Natural killer cell (primary cell): ENCODE measurements around the gene INAFM2. TPM values are rescaled to one million over a fixed set of nuclear protein-coding genes. Genes with fewer than 3 reads are reported as not detected.
A peak's percentile ranks its signal among the peaks of the same experiment; 100 is the strongest.

Source experiments
- ATAC-seq, 3 donors: fragments of 150-1000 bp in 2 of 3; fragments of 200-7000 bp in 1 of 3; cut with Tn5 transposase; 1 replicate in 1 of 3; 2 replicates in 2 of 3; pipeline ENCODE4 v1.10.0; 2021; ENCODE audit warnings: mild to moderate bottlenecking in 2 of 3, moderate library complexity in 2 of 3
- DNase-seq, 2 donors: peaks; one replicate each; pipeline versions ENCODE4 v3.0.0 to v3.0.0-alpha.2; 2013 to 2021; ENCODE audit warnings: mixed read lengths in 1 of 2
- H3K27ac ChIP-seq: one replicate; pipeline ENCODE4 v1.5.1; 2013; ENCODE audit warnings: mild to moderate bottlenecking, low read length
- H3K27me3 ChIP-seq: one replicate; pipeline ENCODE4 v1.6.1; 2013; ENCODE audit warnings: low read length; ENCODE audit not compliant: control insufficient read depth, insufficient read depth
- H3K36me3 ChIP-seq: one replicate; pipeline ENCODE4 v1.6.1; 2013; ENCODE audit warnings: low read length; ENCODE audit not compliant: control insufficient read depth, insufficient read depth
- H3K4me1 ChIP-seq: one replicate; pipeline ENCODE4 v1.6.1; 2013; ENCODE audit warnings: low read length; ENCODE audit not compliant: control insufficient read depth, insufficient read depth
- H3K4me3 ChIP-seq: one replicate; pipeline ENCODE4 v1.5.1; 2013; ENCODE audit warnings: low read length
- H3K9me3 ChIP-seq: one replicate; pipeline ENCODE4 v1.6.1; 2013; ENCODE audit warnings: low read length; ENCODE audit not compliant: control insufficient read depth, insufficient read depth
- H3K27ac Mint-ChIP-seq, 2 donors: one replicate each; pipeline ENCODE4 v1.8.0; 2022; ENCODE audit warnings: mild to moderate bottlenecking in 2 of 2, mixed read lengths in 2 of 2, moderate library complexity in 1 of 2
- H3K27me3 Mint-ChIP-seq, 2 donors: one replicate each; pipeline ENCODE4 v1.8.0; 2022; ENCODE audit warnings: low read depth in 2 of 2, mixed read lengths in 2 of 2
- H3K36me3 Mint-ChIP-seq: one replicate; pipeline ENCODE4 v1.8.0; 2022; ENCODE audit warnings: mixed read lengths
- H3K4me1 Mint-ChIP-seq, 2 donors: one replicate each; pipeline ENCODE4 v1.8.0; 2022; ENCODE audit warnings: mixed read lengths in 2 of 2
- H3K4me3 Mint-ChIP-seq: one replicate; pipeline ENCODE4 v1.8.0; 2022; ENCODE audit warnings: mild to moderate bottlenecking, moderate library complexity, mixed read lengths
- H3K9me3 Mint-ChIP-seq, 2 donors: one replicate each; pipeline ENCODE4 v1.8.0; 2022; ENCODE audit warnings: mixed read lengths in 2 of 2
- WGBS: methylation state at CpG from one replicate; pipeline ENCODE4 v1.1.7; 2013; ENCODE audit warnings: missing lambda C conversion rate; ENCODE audit not compliant: insufficient coverage; 5-methylcytosine and 5-hydroxymethylcytosine counted together
- intact Hi-C: fragments of 100-400 bp; cut with micrococcal nuclease; formaldehyde crosslinking; loops from one replicate; pipeline ENCODE4 v1.14.2; 2022
- total RNA-seq, 4 donors: library from RNA; stranded (reverse); fragments of 120-200 nt in 1 of 4; gene quantifications; one replicate each; pipeline versions ENCODE4 v1.2.3 to v1.2.4, GENCODE V29; 2013 to 2022
- TF ChIP-seq, protein P1 (sequence below): fragments of 200-600 bp; IDR thresholded peaks from one replicate; pipeline ENCODE4 v1.8.0; 2022; ENCODE audit warnings: antibody characterized with exemption

Gene INAFM2
- total RNA-seq, 3 donors from 2014 or later (not counting 1 experiment from before 2014, with no cell fraction given): 14.0 to 21.7 (median 15.1) TPM

DNA sequence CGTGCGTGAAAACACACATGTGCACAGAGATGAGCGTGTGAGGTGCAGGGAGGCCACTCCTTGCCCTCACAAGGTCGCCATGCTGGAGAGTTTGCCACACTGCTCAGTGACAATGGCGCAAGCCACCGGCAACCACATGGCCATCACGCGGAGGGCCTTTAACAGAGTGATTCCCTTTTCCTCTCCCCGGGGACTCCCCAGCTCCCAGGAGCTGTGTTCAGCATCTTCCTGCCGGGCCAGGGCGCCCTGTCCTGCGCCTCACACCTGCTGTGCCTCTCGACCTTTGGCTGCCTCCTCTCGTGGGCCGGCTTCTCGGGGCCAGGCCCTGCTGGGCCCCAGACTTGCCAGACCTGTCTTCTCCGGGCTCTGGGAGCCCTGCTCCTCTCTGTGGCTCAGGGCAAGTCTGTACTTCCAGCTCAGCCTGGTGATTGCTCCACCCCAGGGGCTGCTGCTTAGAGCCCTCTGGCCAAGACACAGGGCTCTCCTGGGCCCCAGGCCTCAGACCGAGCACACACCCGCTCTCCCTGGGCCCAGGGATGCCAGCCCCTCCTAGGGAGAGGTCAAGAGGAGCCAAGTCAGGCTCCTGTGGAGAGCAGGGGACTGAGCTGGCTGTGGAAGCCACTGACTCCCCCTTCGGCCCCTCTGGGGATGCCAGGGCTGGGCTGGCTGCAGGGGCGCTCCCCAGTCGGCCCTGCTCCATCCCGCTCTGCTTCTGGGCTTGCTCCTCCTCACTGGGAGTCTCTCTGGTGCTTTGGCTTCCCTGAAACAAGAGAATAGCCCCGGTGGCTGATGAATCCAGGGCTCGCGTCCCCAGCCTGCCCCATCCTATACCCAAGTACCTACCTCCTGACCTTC is 11.7 kb downstream of the INAFM2 start:
- H3K9me3 Mint-ChIP-seq: no peaks in the 10 kb centered on the region
- H3K27me3 Mint-ChIP-seq: peaks cover 0 to 2% of the 10 kb centered on the region in 2 donors
- H3K9me3 ChIP-seq: no peaks in the 10 kb centered on the region
- TF ChIP-seq, protein P1, sequence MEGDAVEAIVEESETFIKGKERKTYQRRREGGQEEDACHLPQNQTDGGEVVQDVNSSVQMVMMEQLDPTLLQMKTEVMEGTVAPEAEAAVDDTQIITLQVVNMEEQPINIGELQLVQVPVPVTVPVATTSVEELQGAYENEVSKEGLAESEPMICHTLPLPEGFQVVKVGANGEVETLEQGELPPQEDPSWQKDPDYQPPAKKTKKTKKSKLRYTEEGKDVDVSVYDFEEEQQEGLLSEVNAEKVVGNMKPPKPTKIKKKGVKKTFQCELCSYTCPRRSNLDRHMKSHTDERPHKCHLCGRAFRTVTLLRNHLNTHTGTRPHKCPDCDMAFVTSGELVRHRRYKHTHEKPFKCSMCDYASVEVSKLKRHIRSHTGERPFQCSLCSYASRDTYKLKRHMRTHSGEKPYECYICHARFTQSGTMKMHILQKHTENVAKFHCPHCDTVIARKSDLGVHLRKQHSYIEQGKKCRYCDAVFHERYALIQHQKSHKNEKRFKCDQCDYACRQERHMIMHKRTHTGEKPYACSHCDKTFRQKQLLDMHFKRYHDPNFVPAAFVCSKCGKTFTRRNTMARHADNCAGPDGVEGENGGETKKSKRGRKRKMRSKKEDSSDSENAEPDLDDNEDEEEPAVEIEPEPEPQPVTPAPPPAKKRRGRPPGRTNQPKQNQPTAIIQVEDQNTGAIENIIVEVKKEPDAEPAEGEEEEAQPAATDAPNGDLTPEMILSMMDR: no peak
- WGBS: 85% methylated on average over 26 of the region's 26 CpGs
- no peaks in the 10 kb centered on the region for H3K36me3 Mint-ChIP-seq
- no peak overlapping the region for H3K4me3 ChIP-seq
- no peaks in the 10 kb centered on the region for H3K27me3 ChIP-seq
- no peak for ATAC-seq
- H3K27ac ChIP-seq: no peak overlapping the region
- H3K4me1 Mint-ChIP-seq: peaks cover 0 to 24% of the 10 kb centered on the region in 2 donors
- intact Hi-C loops: loop anchor here (10.0 kb wide), 1 partner anchor 120 kb away; no protein-coding TSS in a partner anchor
- no peak overlapping the region for H3K27ac Mint-ChIP-seq
- no peak overlapping the region for H3K4me3 Mint-ChIP-seq
- DNase-seq: no peak
- H3K36me3 ChIP-seq: no peaks in the 10 kb centered on the region
- peaks cover 49% of the 10 kb centered on the region for H3K4me1 ChIP-seq

- Histone ChIP-seq H3K27ac (no peak overlapping the region), H3K36me3 (no peaks in the 10 kb centered on the region), H3K9me3 (no peaks in the 10 kb centered on the region), H3K4me3 (no peak overlapping the region), H3K27me3 (no peaks in the 10 kb centered on the region), H3K4me1 (peaks cover 50% of the 10 kb centered on the region)
- DNase-seq (no peak), ATAC-seq (no peak)
- no peaks in the 10 kb centered on the region for H3K9me3 Mint-ChIP-seq
- TF ChIP-seq, protein P1: no peak
- peaks cover 0 to 2% of the 10 kb centered on the region in 2 donors for H3K27me3 Mint-ChIP-seq
- intact Hi-C loops: loop anchor here (10.0 kb wide), 1 partner anchor 121 kb away; no protein-coding TSS in a partner anchor
- WGBS: 73% methylated on average over 10 of the region's 13 CpGs
- no peak overlapping the region for H3K4me3 Mint-ChIP-seq
- peaks cover 0 to 24% of the 10 kb centered on the region in 2 donors for H3K4me1 Mint-ChIP-seq
- H3K27ac Mint-ChIP-seq: no peak overlapping the region
- no peaks in the 10 kb centered on the region for H3K36me3 Mint-ChIP-seq
Measured at GRCh38 chr15:40335938-40336743, 12.6 kb downstream of the INAFM2 start.

DNA sequence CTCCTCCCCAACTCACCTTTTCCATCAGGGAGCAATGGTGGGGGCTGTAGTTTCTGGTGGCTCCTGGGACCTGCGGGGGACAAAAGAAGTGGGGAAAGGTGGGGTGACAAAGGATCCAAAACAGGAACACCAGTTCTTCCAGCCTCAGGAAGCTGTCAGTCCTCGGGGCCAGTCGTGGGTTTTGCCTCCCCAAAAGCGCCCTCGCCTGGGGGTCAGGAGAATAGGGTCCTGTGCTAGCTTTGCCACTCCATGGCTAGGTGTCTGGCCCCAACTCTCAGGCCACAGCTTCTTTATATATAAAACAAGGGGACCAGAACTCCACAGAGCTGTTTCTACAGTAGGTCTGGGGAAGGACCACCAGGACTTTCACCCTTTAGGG is 13.2 kb downstream of the INAFM2 start:
- no peak overlapping the region for H3K4me3 ChIP-seq
- ATAC-seq (no peak), DNase-seq (peak in 1 of 2 donors; percentile 44)
- Mint-ChIP-seq H3K27me3 (peaks cover 0 to 2% of the 10 kb centered on the region in 2 donors), H3K36me3 (no peaks in the 10 kb centered on the region), H3K9me3 (no peaks in the 10 kb centered on the region), H3K27ac (no peak overlapping the region), H3K4me1 (peaks cover 0 to 24% of the 10 kb centered on the region in 2 donors), H3K4me3 (no peak overlapping the region)
- peaks cover 48% of the 10 kb centered on the region for H3K4me1 ChIP-seq
- H3K36me3 ChIP-seq: no peaks in the 10 kb centered on the region
- intact Hi-C loops: loop anchor here (10.0 kb wide), 1 partner anchor 122 kb away; no protein-coding TSS in a partner anchor
- H3K27me3 ChIP-seq: no peaks in the 10 kb centered on the region
- H3K9me3 ChIP-seq: no peaks in the 10 kb centered on the region
- H3K27ac ChIP-seq: no peak overlapping the region
- WGBS: 20% methylated on average over 5 of the region's 5 CpGs
- TF ChIP-seq, protein P1: no peak
